BE2C (cell line): ENCODE measurements around the gene KEL.

Experiments
- DNase-seq: peaks from one replicate; pipeline ENCODE4 v3.0.0-alpha.2; 2020
- H3K27me3 ChIP-seq: fragments of 250-450 bp; sonication (Bioruptor Pico); 2 replicates; pipeline ENCODE4 v1.5.1; 2020; ENCODE audit warnings: mild to moderate bottlenecking
- H3K36me3 ChIP-seq: fragments of 250-450 bp; sonication (Bioruptor Pico); 2 replicates; pipeline ENCODE4 v1.5.1; 2020; ENCODE audit warnings: mild to moderate bottlenecking
- H3K4me1 ChIP-seq: fragments of 250-450 bp; sonication (Bioruptor Pico); 2 replicates; pipeline ENCODE4 v1.5.1; 2020
- H3K4me3 ChIP-seq: 2 replicates; pipeline ENCODE4 v1.5.1; 2011; ENCODE audit warnings: low read depth, low read length
- H3K9me3 ChIP-seq: fragments of 250-450 bp; sonication (Bioruptor Pico); 2 replicates; pipeline ENCODE4 v1.5.1; 2020
- CTCF ChIP-seq: IDR thresholded peaks from 2 replicates; pipeline ENCODE4 v1.5.1; 2012; ENCODE audit warnings: mild to moderate bottlenecking, low read depth, low read length

Gene KEL

GRCh38 chr7:142897691-142898090 lies 64.5 kb downstream of the KEL start:
- H3K9me3 ChIP-seq: no peaks in the 10 kb centered on the region
- no peak overlapping the region for H3K4me3 ChIP-seq
- no peaks in the 10 kb centered on the region for H3K36me3 ChIP-seq
- DNase-seq: no peak
- H3K4me1 ChIP-seq: no peaks in the 10 kb centered on the region
- H3K27me3 ChIP-seq: no peaks in the 10 kb centered on the region
- no peak for TF ChIP-seq CTCF

GRCh38 chr7:142896741-142897379 lies 65.3 kb downstream of the KEL start:
- Histone ChIP-seq H3K4me3 (no peak overlapping the region), H3K4me1 (no peaks in the 10 kb centered on the region), H3K27me3 (no peaks in the 10 kb centered on the region), H3K9me3 (no peaks in the 10 kb centered on the region), H3K36me3 (no peaks in the 10 kb centered on the region)
- TF ChIP-seq CTCF: no peak
- no peak for DNase-seq

- Histone ChIP-seq H3K27me3 (no peaks in the 10 kb centered on the region), H3K4me1 (no peaks in the 10 kb centered on the region), H3K36me3 (no peaks in the 10 kb centered on the region), H3K4me3 (no peak overlapping the region), H3K9me3 (no peaks in the 10 kb centered on the region)
- DNase-seq: no peak
- no peak for TF ChIP-seq CTCF
Observed at GRCh38 chr7:142896151-142896550, 66.0 kb downstream of the KEL start.

- no peak for DNase-seq
- Histone ChIP-seq H3K36me3 (no peaks in the 10 kb centered on the region), H3K27me3 (no peaks in the 10 kb centered on the region), H3K4me1 (no peaks in the 10 kb centered on the region), H3K4me3 (no peak overlapping the region), H3K9me3 (no peaks in the 10 kb centered on the region)
- no peak for TF ChIP-seq CTCF
Observed at GRCh38 chr7:142894985-142895593, 67.1 kb downstream of the KEL start.

GRCh38 chr7:142894112-142894984 lies 67.8 kb downstream of the KEL start:
- Histone ChIP-seq H3K4me3 (no peak overlapping the region), H3K4me1 (no peaks in the 10 kb centered on the region), H3K27me3 (no peaks in the 10 kb centered on the region), H3K36me3 (no peaks in the 10 kb centered on the region), H3K9me3 (no peaks in the 10 kb centered on the region)
- TF ChIP-seq CTCF: no peak
- no peak for DNase-seq
